Heart left ventricle (tissue), 13 donors: ENCODE results near the gene ARHGAP10.

Experiments used
- POLR2A ChIP-seq, 2 donors: fragments of 450-650 bp; IDR thresholded peaks; one replicate each; pipeline ENCODE4 v1.6.1; 2017; ENCODE audit warnings: antibody characterized with exemption in 2 of 2, mild to moderate bottlenecking in 2 of 2, moderate library complexity in 2 of 2
- TF ChIP-seq, protein P1 (sequence below), 12 donors: fragments of 200-600 bp; sonication (generic) in 4 of 12; IDR thresholded peaks; one replicate each; pipeline versions ENCODE4 v1.5.0 to v1.8.0; 2018 to 2022; ENCODE audit warnings: antibody characterized with exemption in 12 of 12, mild to moderate bottlenecking in 5 of 12
- donor health status: ischemic (EF 13 %, LVEDD 7.1; RV severe dilation, severe dysfunction).
- donor health status: DM: no; HTN: yes; CAD: no.
- donor health status: DM: no; HTN: no; CAD: no.
- donor health status: ischemic (EF 25% LVEDD 6.9; RV normal size, moderate dysfunction).
- donor health status: ischemic (EF 25% LVEDD 5.7; RV mildly dilated, moderate dysfunction).
- donor health status: ischemic (EF 35%, LVEDD 5.7; RV mildly dilated, moderate dysfunction).
- donor health status: nonischemic (EF 11% LVEDD 7.7; RV severe dilation, severe dysfunction).
- donor health status: DM: yes; HTN: yes; CAD: no.
- donor health status: PGD.
- donor health status: ischemic (EF 29% LVEDD 5.4; RV normal size, mild dysfunction).
- donor health status: nonischemic (EF 23%, LVEDD 6.1; RV moderate dilation, normal function).

- TF ChIP-seq, protein P1, sequence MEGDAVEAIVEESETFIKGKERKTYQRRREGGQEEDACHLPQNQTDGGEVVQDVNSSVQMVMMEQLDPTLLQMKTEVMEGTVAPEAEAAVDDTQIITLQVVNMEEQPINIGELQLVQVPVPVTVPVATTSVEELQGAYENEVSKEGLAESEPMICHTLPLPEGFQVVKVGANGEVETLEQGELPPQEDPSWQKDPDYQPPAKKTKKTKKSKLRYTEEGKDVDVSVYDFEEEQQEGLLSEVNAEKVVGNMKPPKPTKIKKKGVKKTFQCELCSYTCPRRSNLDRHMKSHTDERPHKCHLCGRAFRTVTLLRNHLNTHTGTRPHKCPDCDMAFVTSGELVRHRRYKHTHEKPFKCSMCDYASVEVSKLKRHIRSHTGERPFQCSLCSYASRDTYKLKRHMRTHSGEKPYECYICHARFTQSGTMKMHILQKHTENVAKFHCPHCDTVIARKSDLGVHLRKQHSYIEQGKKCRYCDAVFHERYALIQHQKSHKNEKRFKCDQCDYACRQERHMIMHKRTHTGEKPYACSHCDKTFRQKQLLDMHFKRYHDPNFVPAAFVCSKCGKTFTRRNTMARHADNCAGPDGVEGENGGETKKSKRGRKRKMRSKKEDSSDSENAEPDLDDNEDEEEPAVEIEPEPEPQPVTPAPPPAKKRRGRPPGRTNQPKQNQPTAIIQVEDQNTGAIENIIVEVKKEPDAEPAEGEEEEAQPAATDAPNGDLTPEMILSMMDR (IDR thresholded peaks at IDR 0.05), result no peak
- TF ChIP-seq POLR2A (IDR thresholded peaks at IDR 0.05), result no peak
Observed at GRCh38 chr4:147891476-147892115, 159.7 kb downstream of the ARHGAP10 start.
